Measurements from ENCODE around the gene LCN10.

LCN10 gene

DNA sequence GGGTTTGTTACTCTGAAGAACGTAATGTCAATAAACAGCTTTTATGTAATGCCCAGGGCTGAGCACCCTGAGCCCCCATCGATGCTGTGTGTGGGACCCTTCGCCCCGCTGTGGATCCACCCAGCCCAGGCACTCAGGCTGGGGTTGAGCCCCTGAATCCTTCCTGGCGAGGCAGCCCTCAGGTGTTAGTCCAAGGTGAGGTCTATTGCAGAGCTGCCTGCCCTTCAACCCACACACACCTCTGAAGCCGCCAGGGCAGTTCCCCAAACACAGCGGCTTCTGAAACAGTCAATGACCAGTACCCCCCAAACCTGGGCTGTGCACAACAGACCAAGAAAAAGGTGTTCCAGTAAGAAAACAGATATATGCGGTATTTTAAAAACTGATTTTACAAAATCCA lies 18.8 kb downstream of the LCN10 start:
- Histone ChIP-seq H3K27me3 (peaks cover 15% of the 10 kb centered on the region), H3K27ac (no peak overlapping the region), H3K9me3 (no peaks in the 10 kb centered on the region), H3K4me3 (ENCODE audit: low read depth in 1 of 2, low read length in 1 of 2) (no peak overlapping the region), H3K36me3 (peaks cover 60% of the 10 kb centered on the region), H3K4me1 (ENCODE audit: control insufficient read depth in 1 of 2, insufficient read depth in 1 of 2, low read depth in 1 of 2, low read length in 1 of 2) (peaks cover 35 to 37% of the 10 kb centered on the region in 2 experiments)
- no peak for TF ChIP-seq CTCF (IDR thresholded peaks at IDR 0.05)

DNA sequence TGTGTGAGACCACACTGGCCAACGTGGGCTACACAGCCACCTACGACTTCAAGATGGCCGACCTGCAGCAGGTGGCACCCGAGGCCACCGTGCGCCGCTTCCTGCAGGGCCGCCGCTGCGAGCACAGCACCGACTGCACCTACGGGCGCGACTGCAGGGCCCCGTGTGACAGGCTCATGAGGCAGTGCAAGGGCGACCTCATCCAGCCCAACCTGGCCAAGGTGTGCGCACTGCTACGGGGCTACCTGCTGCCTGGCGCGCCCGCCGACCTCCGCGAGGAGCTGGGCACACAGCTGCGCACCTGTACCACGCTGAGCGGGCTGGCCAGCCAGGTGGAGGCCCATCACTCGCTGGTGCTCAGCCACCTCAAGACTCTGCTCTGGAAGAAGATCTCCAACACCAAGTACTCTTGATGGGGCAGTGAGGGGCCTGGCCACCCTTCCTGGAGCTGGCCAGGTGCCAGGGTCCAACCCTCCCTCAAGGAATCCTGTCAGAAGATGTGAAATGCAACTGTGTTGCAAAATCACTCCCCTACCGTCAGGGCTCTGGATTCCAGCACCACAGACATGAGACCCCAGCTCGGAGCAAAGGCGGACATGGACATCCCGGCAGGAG lies 19.3 kb downstream of the LCN10 start:
- peaks cover 60% of the 10 kb centered on the region for H3K36me3 ChIP-seq
- H3K9me3 ChIP-seq: no peaks in the 10 kb centered on the region
- peaks cover 30 to 35% of the 10 kb centered on the region in 2 experiments for H3K4me1 ChIP-seq (ENCODE audit: control insufficient read depth in 1 of 2, insufficient read depth in 1 of 2, low read depth in 1 of 2, low read length in 1 of 2)
- H3K27me3 ChIP-seq: peaks cover 15% of the 10 kb centered on the region
- no peak overlapping the region for H3K4me3 ChIP-seq (ENCODE audit: low read depth in 1 of 2, low read length in 1 of 2)
- H3K27ac ChIP-seq: no peak overlapping the region
- TF ChIP-seq CTCF (IDR thresholded peaks at IDR 0.05): no peak

DNA sequence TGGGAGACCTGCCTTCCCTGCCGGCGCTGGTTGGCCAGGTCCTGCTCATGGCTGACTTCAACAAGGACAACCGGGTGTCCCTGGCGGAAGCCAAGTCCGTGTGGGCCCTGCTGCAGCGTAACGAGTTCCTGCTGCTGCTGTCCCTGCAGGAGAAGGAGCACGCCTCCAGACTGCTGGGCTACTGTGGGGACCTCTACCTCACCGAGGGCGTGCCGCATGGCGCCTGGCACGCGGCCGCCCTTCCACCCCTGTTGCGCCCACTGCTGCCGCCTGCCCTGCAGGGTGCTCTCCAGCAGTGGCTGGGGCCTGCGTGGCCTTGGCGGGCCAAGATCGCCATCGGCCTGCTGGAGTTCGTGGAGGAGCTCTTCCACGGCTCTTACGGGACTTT lies 19.8 kb downstream of the LCN10 start:
- Histone ChIP-seq H3K4me3 (ENCODE audit: low read depth in 1 of 2, low read length in 1 of 2) (no peak overlapping the region), H3K36me3 (peaks cover 60% of the 10 kb centered on the region), H3K27me3 (peaks cover 15% of the 10 kb centered on the region), H3K9me3 (no peaks in the 10 kb centered on the region), H3K27ac (no peak overlapping the region), H3K4me1 (ENCODE audit: control insufficient read depth in 1 of 2, insufficient read depth in 1 of 2, low read depth in 1 of 2, low read length in 1 of 2) (peaks cover 26 to 30% of the 10 kb centered on the region in 2 experiments)
- TF ChIP-seq CTCF (IDR thresholded peaks at IDR 0.05): no peak

GRCh38 chr9:136722093-136722968 lies 20.4 kb downstream of the LCN10 start:
- H3K36me3 ChIP-seq: peaks cover 60% of the 10 kb centered on the region
- no peaks in the 10 kb centered on the region for H3K9me3 ChIP-seq
- TF ChIP-seq CTCF (IDR thresholded peaks at IDR 0.05): no peak
- no peak overlapping the region for H3K4me3 ChIP-seq (ENCODE audit: low read depth in 1 of 2, low read length in 1 of 2)
- no peak overlapping the region for H3K27ac ChIP-seq
- H3K27me3 ChIP-seq: peaks cover 21% of the 10 kb centered on the region
- peaks cover 22 to 27% of the 10 kb centered on the region in 2 experiments for H3K4me1 ChIP-seq (ENCODE audit: control insufficient read depth in 1 of 2, insufficient read depth in 1 of 2, low read depth in 1 of 2, low read length in 1 of 2)

- peaks cover 58% of the 10 kb centered on the region for H3K36me3 ChIP-seq
- no peak overlapping the region for H3K4me3 ChIP-seq (ENCODE audit: low read depth in 1 of 2, low read length in 1 of 2)
- H3K4me1 ChIP-seq (ENCODE audit: control insufficient read depth in 1 of 2, insufficient read depth in 1 of 2, low read depth in 1 of 2, low read length in 1 of 2): peaks cover 14 to 19% of the 10 kb centered on the region in 2 experiments
- TF ChIP-seq CTCF (IDR thresholded peaks at IDR 0.05): no peak
- H3K27ac ChIP-seq: no peak overlapping the region
- peaks cover 29% of the 10 kb centered on the region for H3K27me3 ChIP-seq
- no peaks in the 10 kb centered on the region for H3K9me3 ChIP-seq
Measured at GRCh38 chr9:136721339-136722092, 21.2 kb downstream of the LCN10 start.
